HG02852 (cell line): ENCODE data around the gene SHROOM4.

Source experiments
- ATAC-seq: cut with Tn5 transposase; IDR thresholded peaks from one replicate; pipeline ENCODE4 v1.9.1; 2021; ENCODE audit warnings: mild to moderate bottlenecking, moderate library complexity; ENCODE audit not compliant: unreplicated experiment

SHROOM4 gene

GRCh38 chrX:50813843-50814661, at the start of gene SHROOM4:
Gene SHROOM4 (minus strand): TSS chrX:50814194. CDS start chrX:50814018, 176 bp downstream.
- no peak for ATAC-seq

GRCh38 chrX:50863471-50863870, 49.5 kb upstream of the SHROOM4 start:
- ATAC-seq: no peak

DNA sequence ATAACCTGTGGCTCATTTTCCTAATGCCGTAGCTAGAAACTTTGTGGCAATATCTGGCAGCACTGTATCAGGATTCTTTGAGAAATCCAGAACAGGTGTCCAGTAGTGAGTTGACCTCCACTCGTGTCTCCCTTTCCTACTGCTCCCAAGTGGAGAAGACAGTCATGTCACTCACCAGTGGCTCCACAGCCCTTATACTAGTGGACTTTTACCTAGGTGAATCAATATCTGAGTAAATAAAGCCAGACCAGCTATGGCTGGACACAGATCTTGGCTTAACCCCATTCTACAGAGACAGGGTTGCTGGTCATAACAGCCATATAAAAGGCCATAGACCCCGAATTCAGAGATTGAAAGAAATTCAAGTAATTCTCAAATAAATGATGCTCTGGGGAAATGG, 46.5 kb upstream of the SHROOM4 start:
- ATAC-seq: no peak

DNA sequence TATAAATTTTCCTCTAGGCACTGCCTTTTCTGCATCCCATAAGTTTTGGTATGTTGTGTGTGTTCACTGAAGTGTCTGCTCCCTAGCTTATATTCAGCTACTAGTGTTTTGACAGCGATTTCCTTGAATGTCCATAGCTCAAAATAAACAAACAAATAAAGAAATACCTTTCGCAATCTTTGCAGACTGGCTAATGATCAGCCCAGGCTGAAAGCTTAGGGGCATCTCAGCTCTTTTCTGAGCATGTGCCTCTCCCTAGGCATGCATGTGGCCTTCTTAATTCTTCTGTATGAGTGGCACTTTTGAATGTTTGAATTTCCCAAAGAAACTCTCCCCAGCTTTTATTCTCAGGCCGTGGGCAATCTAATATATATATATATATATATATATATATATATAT, 44.6 kb upstream of the SHROOM4 start:
- no peak for ATAC-seq

DNA sequence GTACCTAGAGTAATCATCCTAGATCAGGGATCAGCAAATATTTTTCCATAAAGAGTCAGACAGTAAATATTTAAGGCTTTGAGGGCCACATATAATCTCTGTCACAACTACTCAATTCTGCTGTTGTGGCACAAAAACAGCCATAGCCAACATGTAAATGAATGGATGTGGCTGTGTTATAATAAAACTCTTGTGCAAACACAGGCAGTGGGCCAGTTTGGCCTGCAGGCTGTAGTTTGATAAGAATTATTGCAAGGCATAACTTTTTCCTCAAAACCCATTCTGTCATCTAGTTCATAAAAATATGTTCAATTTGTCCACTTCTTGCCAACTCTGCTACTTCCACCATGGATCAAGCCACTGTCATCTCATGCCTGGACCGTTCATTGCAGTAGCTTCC, 39.4 kb upstream of the SHROOM4 start:
- ATAC-seq: no peak

DNA sequence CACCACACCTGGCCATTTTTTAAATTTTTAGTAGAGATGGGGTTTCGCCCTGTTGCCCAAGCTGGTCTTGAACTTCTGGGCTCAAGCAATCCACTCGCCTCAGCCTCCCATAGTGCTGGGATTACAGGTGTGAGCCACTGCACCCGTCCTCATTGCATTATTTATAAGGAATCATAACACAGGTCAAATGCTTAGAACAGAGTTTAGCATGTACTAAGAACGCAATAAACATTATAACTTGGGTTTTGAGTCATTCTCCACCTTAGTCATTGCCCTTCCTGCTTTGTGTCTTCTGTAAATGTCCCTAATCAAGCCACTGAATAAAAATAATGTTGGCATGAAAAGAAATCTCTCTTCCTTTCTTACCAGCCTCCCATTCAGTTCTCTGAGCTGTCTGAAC, 38.5 kb upstream of the SHROOM4 start:
- ATAC-seq: no peak

- ATAC-seq: no peak
These were observed 28.2 kb upstream of the SHROOM4 start for GRCh38 chrX:50842221-50842620.

DNA sequence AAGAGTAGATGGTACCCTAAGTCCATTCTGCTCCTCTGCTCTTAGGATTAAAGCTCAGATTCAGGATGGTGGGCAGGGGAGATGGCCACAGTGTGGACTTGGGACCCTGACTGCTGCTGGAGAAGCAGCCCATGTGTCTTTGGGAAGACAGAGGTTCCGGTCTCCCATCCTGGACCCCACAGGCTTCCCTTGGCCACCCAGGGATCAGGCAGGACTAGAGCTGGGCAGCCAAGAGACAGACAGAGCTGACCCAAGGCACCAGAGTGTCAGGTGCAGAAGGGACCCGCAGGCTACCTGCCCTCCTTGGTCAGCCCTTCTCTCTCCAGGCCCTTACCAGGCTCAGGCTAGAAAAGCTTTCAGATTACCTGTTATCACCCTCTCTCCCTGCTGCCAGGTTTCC, 25.7 kb upstream of the SHROOM4 start:
- no peak for ATAC-seq

- no peak for ATAC-seq
These were observed 25.0 kb upstream of the SHROOM4 start for GRCh38 chrX:50838820-50839600.

DNA sequence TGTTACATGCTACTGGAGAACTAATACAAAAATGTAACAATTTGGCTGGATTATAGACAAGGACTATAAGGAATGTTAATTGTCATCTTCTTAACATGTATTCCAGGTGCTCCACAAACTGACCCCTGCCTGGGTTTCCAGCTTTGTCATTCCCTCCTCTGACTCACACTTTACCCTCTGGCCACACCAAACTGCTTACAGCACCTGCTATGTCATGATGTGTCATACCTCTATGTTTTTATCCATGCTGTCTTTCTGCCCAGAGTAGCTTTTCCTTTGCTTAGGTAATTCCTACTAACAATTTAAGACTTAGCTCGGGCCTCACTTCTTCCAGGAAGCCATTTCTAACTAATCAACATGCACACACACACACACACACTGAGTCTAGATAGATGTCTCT, 14.0 kb upstream of the SHROOM4 start:
- ATAC-seq: no peak

DNA sequence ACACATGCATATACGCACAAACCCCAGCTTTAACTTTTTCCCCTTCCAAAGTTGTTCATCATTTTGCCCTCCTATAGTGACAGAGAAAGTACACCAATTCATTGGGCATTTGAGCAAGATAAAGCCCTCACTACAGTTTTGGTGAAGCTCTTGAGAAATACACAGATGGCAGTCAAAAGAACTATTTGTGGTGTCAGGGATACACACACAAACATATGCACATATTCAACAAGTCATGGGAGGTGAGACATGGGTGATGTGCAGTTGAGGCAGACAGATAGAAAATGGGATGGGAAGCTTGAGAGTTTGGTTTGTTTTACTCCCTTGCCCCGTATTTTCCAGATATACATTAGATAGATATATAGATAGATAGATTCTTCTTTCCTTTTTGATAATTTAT, 11.8 kb upstream of the SHROOM4 start:
- no peak for ATAC-seq

DNA sequence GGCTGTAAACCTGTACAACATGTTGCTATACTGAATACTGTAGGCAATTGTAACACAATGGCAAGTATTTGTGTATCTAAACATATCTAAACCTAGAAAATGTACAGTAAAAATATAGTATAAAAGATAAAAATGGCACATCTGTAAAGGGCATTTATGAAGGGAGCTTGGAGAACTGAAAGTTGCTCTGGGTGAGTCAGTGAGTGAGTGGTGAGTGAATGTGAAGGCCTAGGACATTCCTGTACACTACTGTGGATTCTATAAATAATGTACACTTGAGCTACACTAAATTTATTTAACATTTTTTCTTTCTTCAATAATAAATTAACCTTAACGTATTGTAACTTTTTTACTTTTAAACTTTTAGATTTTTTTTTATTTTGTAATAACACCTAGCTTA, 5.0 kb upstream of the SHROOM4 start:
- ATAC-seq: no peak

DNA sequence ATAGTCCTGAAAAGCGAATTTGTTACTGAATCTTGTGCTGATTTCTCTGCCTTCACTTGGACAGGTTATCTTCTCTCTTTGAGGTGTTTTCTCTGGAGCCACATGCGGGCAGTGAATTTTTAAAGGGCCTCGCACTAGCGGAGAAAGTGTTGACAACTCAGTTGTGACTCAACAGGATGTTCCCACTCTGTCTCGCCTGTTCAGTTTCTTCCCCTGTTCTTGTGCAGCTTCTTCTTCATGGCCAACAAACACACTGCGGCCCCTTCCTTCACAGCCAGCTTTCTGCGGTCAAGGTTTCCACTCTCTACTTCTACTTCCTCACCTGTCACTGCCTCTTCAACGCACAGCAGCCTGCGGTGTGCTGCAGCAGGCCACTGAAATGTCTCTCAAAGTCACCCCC, 1.1 kb upstream of the SHROOM4 start:
- ATAC-seq: no peak

DNA sequence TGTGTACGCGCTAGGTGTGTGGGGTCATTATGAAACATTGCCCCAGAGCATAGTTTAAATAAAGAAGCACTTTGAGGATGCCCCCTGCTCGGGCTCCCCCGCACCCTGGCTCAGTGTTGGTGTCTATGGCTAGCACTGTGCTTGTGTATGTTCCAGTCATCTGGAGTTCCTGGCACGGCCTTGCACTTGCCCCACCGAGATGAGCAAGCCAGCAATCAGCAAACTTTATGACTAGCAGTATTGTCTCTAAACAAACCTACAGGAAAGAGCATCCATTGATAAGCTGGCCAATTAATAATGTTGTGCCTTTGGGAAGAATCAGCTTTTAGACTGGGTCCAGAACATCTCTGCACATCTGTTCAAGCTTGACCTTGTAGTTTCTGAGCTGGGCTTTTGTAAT, 707 bp upstream of the SHROOM4 start:
- no peak for ATAC-seq

DNA sequence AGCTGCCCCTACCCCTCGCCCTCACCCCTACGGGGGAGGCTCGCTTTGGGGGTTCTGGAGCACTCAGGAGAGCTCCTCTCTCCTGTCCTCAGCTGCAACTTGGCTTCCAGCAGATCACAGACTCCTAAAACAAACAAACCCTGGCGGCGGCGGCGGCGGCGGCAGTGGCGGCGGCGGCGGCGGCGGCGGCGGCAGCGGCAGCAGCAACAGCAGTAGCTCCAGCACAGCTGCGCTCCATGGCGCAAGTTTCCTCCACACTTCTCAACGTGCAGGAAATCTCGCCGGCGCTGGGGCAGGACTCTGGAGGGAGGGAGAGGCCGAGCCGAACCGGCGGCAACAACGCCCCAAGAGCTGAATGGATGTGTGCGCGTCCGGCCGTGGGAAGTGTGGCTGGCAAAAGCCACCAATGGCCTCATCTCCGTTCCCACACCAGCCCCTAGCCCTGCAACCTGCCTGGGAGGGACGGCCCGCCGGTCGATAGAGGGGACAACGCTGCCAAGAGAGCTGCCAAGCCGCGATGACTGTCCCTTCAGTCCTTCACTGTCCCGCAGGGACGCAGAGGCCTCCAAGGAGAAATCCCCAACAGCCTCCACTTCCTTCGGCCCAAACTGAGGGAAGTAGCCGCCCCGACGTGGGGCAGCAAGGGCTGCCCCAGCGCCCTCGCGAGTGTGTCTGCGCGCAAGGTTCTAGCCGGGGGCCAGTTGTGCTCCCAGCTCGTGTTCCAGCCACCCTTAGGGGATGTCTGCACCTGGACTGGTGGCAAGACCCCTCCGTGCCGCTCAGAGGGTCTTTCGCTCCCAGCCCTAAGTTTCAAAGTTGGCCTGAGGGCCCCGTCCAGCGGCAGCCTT, 775 bp downstream of the SHROOM4 start:
- ATAC-seq: no peak

DNA sequence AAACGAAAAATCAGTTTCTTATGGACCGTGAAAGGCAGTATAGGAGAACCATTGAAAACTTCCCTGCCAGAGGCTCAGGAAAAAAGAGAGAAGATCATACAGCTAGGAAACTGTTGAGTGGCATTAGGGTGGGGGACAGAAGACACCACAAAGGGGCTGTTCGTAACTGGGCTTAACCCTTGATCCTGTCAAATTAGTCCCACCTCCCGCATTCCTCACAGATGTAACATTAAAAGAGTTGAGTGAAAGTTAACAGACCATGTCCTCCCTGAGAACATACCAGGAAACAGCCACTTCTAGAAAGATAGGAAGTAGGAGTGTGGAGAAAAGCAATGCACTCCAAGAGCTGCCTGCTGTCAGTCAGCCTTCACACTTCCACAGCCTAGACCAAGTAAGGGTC, 8.7 kb downstream of the SHROOM4 start:
- no peak for ATAC-seq

- no peak for ATAC-seq
These were observed 12.9 kb downstream of the SHROOM4 start for GRCh38 chrX:50801135-50801534.

- no peak for ATAC-seq
These were observed 14.4 kb downstream of the SHROOM4 start for GRCh38 chrX:50799531-50799961.

DNA sequence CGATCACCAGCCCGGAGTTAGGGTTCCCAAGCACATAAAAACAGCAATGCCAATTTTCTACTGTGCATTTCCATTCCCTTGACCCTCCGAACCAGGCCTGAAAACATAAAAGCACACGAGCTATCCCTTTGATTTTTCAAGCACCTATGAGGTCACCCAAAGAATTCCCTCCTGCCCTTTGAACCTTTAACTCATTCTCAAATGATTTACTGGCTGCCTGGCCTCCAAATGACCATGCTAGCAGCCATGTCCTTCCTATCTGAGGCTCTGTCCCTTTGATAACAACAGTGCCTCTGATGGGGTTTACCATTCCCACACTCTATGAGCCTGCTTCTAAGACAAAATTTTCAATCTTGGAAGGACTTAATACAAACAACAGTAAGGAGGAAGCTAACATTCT, 15.2 kb downstream of the SHROOM4 start:
- ATAC-seq: no peak

DNA sequence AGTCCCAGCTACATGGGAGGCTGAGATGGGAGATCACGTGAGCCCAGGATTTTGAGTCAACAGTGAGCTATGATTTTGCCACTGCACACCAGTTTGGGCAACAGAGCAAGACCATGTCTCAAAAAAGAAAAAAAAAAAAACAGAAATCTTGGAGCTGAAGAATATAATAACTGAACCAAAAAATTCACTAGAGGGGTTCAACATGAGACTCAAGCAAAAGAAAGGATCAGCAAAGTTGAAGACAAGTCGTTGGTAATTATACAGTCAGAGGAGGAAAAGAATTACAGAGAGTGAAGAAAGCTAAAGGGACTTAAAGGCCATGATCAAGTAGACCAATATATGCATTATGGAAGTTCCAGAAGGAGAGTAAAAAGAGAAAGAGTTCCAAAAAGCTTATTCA, 26.9 kb downstream of the SHROOM4 start:
- ATAC-seq: no peak

DNA sequence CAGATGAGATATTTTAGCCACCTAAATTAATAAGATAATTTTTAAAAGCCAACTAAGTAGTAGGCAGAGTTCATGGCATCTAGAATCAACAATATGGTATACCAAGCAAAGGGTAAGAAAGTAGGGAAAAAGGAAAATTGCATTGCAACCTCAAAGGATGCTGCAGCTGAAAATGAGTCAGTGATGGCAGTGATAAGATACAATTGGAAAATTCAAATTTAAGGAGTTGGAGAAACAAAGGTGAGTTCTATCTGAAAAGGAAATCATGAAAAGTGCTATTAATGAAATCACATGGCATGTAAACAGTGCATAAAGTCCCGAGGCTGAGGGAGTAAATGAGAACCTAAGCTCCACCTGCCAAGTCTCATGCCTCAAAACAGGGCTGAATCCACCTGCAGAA, 33.9 kb downstream of the SHROOM4 start:
- no peak for ATAC-seq
